Left ventricle myocardium inferior (tissue), 1 donor: ENCODE results near the gene CPNE6. TPM values are rescaled to one million over a fixed set of nuclear protein-coding genes. Genes with fewer than 3 reads are reported as not detected.
"Not testable (repeated sequence)": the region's sequence is repeated elsewhere in the genome, so short reads cannot be mapped to it uniquely, and the experiment has no call there.

ENCODE experiments used
- DNase-seq: peaks from one replicate; pipeline ENCODE4 v3.0.0-alpha.2; 2020
- H3K27ac ChIP-seq: fragments of 200-600 bp; replicated peaks from 2 replicates; pipeline ENCODE4 v1.8.0; 2021
- H3K27me3 ChIP-seq: fragments of 200-600 bp; 2 replicates; pipeline ENCODE4 v1.8.0; 2021; ENCODE audit warnings: low read depth
- H3K36me3 ChIP-seq: fragments of 200-600 bp; 2 replicates; pipeline ENCODE4 v1.8.0; 2021
- H3K4me1 ChIP-seq: fragments of 200-600 bp; 2 replicates; pipeline ENCODE4 v1.8.0; 2021
- H3K4me3 ChIP-seq: fragments of 200-600 bp; 2 replicates; pipeline ENCODE4 v1.8.0; 2021; ENCODE audit warnings: mild to moderate bottlenecking, moderate library complexity
- H3K9me3 ChIP-seq: fragments of 200-600 bp; replicated peaks from 2 replicates; pipeline ENCODE4 v1.8.0; 2021
- intact Hi-C: fragments of 100-400 bp; cut with micrococcal nuclease; formaldehyde crosslinking; loops from one replicate; pipeline ENCODE4 v1.11.0; 2022
- long read RNA-seq: library from polyadenylated mRNA; unstranded; transcript quantifications from one replicate; pipeline ENCODE4 v2.0.0, GENCODE V29; 2021
- total RNA-seq: library from RNA; stranded (reverse); fragmentation: NEBNext Ultra II Directional; extraction: Animal tissue kit (Norgen Biotek cat#: 25700); gene quantifications from one replicate; pipeline ENCODE4 v1.2.1, GENCODE V29; 2021
- TF ChIP-seq, protein P1 (sequence below): fragments of 200-600 bp; IDR thresholded peaks from 2 replicates; pipeline ENCODE4 v1.8.0; 2021; ENCODE audit warnings: antibody characterized with exemption, mild to moderate bottlenecking, borderline replicate concordance
- donor health status: DM: no; HTN: yes; CAD: no; lungs with severe emphysema.

CPNE6 gene
- total RNA-seq = not detected
- long read RNA-seq = 0 reads

DNA sequence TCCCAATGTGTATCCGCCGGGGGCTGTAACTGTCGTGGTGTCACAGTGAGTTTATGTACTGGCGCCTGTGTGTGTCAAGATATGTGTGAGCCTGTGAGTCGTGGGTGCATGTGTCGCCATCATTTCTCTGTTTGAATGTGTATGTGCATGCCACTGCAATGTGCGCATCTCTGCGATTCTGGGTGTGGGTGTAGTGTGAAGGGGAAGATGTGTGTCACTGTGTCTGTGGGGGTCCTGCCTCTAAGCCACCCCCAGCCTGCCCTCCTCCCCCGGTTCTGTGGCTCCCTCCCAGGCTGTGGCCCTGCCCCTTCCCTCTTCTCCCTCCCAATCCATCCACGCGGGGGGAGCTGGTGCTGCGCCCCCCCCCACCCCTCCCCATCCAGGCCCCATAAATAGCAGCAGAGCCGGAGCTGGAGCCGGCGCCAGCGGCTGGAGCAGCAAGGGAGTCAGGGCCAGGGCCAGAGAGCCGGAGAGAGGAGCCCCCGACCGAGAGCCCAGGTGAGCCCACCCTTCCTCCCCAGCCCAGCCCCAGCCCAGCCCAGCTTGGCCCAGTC, at the start of gene CPNE6:
Gene CPNE6, plus strand, starts transcription at position 419 of the 554 bp plus-strand sequence. CDS start 1,375 bp downstream, outside the sequence.
- Histone ChIP-seq H3K4me1 (no peaks in the 10 kb centered on the region), H3K27me3 (peaks cover 51% of the 10 kb centered on the region), H3K9me3 (no peaks in the 10 kb centered on the region), H3K27ac (no peak within 1 kb of the TSS), H3K36me3 (no peaks in the 10 kb centered on the region), H3K4me3 (no peak within 1 kb of the TSS)
- DNase-seq = no peak
- intact Hi-C loops = no loop called here
- TF ChIP-seq, protein P1, sequence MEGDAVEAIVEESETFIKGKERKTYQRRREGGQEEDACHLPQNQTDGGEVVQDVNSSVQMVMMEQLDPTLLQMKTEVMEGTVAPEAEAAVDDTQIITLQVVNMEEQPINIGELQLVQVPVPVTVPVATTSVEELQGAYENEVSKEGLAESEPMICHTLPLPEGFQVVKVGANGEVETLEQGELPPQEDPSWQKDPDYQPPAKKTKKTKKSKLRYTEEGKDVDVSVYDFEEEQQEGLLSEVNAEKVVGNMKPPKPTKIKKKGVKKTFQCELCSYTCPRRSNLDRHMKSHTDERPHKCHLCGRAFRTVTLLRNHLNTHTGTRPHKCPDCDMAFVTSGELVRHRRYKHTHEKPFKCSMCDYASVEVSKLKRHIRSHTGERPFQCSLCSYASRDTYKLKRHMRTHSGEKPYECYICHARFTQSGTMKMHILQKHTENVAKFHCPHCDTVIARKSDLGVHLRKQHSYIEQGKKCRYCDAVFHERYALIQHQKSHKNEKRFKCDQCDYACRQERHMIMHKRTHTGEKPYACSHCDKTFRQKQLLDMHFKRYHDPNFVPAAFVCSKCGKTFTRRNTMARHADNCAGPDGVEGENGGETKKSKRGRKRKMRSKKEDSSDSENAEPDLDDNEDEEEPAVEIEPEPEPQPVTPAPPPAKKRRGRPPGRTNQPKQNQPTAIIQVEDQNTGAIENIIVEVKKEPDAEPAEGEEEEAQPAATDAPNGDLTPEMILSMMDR = no peak

DNA sequence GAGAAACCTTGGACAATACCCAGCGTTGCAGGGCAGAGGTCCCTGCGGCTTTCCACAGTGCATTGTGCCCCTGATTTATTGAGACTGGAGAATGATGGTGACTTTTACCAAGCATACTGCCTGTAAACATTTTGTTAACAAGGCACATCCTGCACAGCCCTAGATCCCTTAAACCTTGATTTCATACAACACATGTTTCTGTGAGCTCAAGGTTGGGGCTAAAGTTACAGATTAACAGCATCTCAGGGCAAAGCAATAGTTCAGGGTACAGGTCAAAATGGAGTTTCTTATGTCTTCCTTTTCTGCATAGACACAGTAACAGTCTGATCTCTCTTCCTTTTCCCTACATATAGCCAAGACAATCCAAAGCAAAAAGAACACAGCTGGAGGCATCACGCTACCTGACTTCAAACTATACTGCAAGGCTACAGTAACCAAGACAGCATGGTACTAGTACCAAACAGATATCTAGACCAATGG, 46.4 kb upstream of the CPNE6 start:
- H3K27me3 ChIP-seq, H3K4me3 ChIP-seq, H3K4me1 ChIP-seq, H3K27ac ChIP-seq, DNase-seq, H3K36me3 ChIP-seq, H3K9me3 ChIP-seq, intact Hi-C loops: not testable (repeated sequence)

DNA sequence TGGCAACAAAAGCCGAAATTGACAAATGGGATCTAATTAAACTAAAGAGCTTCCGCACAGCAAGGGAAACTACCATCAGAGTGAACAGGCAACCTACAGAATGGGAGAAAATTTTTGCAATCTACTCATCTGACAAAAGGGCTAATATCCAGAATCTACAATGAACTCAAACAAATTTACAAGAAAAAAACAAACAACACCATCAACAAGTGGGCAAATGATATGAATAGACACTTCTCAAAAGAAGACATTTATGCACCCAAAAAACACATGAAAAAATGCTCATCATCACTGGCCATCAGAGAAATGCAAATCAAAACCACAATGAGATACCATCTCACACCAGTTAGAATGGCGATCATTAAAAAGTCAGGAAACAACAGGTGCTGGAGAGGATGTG, 41.7 kb upstream of the CPNE6 start:
- intact Hi-C loops, H3K36me3 ChIP-seq, DNase-seq, H3K27me3 ChIP-seq, H3K27ac ChIP-seq, H3K4me3 ChIP-seq, H3K4me1 ChIP-seq: not testable (repeated sequence)
- H3K9me3 ChIP-seq = peaks cover 19% of the 10 kb centered on the region

DNA sequence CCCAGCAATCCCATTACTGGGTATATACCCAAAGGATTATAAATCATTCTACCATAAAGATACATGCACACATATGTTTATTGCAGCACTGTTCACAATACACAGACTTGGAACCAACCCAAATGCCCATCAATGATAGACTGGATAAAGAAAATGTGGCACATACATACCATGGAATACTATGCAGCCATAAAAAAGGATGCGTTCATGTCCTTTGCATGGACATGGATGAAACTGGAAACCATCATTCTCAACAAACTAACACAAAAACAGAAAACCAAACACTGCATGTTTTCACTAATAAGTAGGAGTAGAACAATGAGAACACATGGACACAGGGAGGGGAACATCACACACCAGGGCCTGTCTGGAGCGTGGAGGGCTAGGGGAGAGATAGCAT, 40.0 kb upstream of the CPNE6 start:
- H3K27me3 ChIP-seq, H3K4me3 ChIP-seq, H3K4me1 ChIP-seq, H3K27ac ChIP-seq, H3K36me3 ChIP-seq, intact Hi-C loops, DNase-seq: not testable (repeated sequence)
- H3K9me3 ChIP-seq = peaks cover 19% of the 10 kb centered on the region

DNA sequence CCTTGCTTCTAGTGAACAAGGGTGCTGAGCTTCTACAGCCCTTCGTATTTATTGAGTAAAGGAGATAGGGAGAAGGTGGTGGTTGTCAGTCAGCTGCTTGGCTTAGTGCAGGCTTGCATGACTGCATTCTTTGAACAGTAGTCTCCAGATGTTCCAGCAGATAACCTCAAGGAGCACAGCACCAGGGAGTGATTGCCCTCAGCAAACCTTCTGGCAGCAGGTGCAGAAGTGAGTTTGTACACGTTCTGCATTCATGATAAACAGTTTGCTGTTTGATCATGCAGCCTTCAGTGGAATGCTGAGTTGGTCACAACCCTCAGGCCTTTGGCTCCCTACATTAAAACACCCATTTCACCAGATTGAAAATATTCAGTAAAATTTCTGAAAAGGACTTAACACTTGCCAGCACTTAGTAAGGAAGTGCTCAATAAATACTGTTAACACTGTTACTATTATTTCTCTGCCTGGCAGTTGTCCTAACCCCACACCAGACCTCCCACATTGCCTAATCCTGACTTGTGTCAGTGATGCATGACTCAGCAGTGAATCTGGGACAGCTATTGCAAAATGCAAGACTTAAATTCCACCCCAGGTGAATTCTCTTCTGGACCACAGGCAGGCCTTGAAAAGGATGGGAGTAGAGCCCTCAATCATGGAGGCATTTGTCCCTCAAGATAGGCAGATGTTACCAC, 38.5 kb upstream of the CPNE6 start:
- no peak for DNase-seq
- H3K27me3 ChIP-seq = no peaks in the 10 kb centered on the region
- TF ChIP-seq, protein P1 = no peak
- H3K4me1 ChIP-seq = peaks cover 18% of the 10 kb centered on the region
- H3K36me3 ChIP-seq = no peaks in the 10 kb centered on the region
- H3K4me3 ChIP-seq = no peak overlapping the region
- H3K27ac ChIP-seq = no peak overlapping the region
- intact Hi-C loops = no loop called here
- H3K9me3 ChIP-seq = peaks cover 19% of the 10 kb centered on the region

DNA sequence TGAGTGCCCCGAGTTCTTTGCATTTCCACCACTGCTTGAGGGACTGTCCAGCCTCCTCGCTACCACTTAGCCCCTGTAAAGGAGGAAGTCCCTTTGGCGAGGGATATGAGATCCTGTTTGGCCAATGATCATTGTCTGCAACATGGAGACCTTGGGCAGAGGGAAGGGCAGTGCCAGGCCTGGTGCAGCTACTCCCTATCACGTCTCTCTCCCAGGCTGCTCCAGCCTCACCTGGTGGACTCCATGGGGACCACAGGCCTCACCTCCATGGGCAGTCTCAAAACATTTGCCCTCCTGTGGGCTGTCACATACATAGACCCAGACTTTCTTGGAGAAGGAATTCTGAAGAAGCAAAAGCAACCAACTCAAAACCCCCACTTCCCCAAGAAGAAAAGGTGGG, 35.6 kb upstream of the CPNE6 start:
- H3K27me3 ChIP-seq, H3K36me3 ChIP-seq, intact Hi-C loops, DNase-seq: not testable (repeated sequence)
- peak overlapping the region; percentile 82 for H3K4me3 ChIP-seq
- peaks cover 18% of the 10 kb centered on the region for H3K4me1 ChIP-seq
- H3K9me3 ChIP-seq = peaks cover 19% of the 10 kb centered on the region
- H3K27ac ChIP-seq = peak overlapping the region; percentile 98

DNA sequence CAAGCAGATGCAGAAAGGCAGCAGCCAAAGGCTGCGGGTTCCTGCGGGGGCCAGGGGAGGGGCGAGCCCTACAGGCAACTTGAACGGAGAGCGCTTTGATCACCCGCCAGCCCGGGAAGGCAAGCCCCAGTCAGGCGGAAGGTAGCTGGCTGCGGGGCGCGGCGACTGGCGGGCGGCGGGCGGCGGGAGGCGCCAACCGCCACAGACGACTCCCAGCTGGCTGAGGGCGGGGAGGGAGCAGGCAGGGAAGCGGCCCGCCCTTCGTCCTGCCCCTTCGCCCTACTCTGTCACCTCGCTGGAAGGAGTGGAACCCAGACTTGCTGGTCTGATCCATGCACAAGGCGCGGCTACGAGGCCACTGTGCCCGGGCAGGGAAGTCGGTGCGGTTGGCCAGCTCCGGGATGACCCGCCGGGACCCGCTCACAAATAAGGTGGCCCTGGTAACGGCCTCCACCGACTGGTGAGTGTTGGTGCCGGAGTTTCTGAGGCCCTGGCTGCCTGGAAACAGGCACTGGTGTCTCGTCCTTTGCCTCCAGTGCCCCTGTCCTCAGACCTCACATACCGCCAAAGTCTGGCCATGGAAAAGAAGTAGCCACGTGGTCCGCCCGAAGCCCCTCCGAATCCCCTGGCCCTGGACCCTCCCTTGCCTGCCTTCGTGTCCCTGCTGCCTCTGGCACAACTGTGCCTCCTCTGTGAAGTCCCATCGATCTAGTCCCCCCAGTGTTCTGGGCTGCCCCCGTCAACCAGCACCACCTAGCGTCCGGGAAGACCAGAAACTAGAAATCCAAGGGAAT, 35.0 kb upstream of the CPNE6 start:
- peak; percentile 89 for DNase-seq
- peaks cover 18% of the 10 kb centered on the region for H3K4me1 ChIP-seq
- TF ChIP-seq, protein P1 = peak; percentile 80
- H3K9me3 ChIP-seq = peaks cover 16% of the 10 kb centered on the region
- peak overlapping the region; percentile 98 for H3K27ac ChIP-seq
- intact Hi-C loops = no loop called here
- peak overlapping the region; percentile 82 for H3K4me3 ChIP-seq
- no peaks in the 10 kb centered on the region for H3K36me3 ChIP-seq
- H3K27me3 ChIP-seq = no peaks in the 10 kb centered on the region

DNA sequence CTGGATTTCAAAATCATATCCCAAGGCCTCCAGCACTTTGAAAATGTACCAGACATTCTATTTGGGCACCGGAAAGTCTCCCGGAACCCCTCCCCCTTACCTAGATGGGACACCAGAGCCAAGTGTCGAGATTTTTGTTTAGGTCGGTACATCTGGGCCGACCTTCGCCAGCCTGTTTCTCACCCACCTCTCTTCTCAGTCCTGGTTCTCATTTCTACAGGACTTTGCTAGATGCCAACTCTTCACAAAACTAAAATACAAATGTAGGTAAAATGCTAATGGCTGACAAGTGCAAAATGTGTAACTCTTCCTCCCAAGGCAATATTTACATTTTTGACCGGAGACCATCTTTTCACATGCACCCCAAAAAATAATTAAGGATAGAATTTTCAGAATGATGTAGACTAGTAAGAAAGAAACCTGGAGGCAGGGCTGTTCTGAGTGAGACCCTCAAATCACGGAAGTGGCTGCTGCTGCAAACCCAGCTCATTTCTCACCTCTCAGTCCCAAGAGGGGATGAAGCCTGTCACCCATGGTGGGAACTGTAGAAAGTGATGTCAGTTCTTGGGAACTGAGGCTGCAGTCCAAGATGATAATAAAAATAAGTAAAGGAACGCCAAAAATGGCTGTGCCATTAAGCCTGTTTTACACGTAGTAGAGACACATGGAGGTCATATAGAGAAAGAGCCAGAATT, 34.3 kb upstream of the CPNE6 start:
- peak overlapping the region; percentile 82 for H3K4me3 ChIP-seq
- peaks cover 18% of the 10 kb centered on the region for H3K4me1 ChIP-seq
- intact Hi-C loops, DNase-seq, H3K27me3 ChIP-seq, H3K9me3 ChIP-seq, H3K36me3 ChIP-seq: not testable (repeated sequence)
- H3K27ac ChIP-seq = peak overlapping the region; percentile 98
